HuH-7 (cell line): ENCODE data around the gene C3orf22.

Source experiments
- DNase-seq: peaks from one replicate; pipeline ENCODE4 v3.0.0; 2011; ENCODE audit warnings: low spot score

Gene C3orf22

DNA sequence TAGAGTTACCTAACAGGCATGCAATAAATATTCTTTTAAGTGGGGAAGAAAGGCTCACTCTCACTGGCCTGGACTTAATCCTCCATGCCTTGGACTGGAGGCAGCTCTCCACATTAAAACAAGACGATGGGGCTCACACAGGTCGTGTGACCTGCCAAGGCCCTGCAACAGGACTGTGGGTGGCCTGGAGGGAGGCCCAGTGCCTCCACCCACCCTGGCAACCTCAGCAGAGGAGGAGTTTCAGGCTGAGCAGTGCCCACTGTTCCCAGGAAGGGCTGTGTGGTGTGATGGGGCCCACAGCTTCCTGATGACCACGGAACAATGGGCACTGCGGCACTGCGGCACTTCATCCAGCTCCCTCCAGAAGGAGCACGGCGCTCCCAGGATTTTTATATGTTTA is 46.7 kb downstream of the C3orf22 start:
- DNase-seq: no peak

DNA sequence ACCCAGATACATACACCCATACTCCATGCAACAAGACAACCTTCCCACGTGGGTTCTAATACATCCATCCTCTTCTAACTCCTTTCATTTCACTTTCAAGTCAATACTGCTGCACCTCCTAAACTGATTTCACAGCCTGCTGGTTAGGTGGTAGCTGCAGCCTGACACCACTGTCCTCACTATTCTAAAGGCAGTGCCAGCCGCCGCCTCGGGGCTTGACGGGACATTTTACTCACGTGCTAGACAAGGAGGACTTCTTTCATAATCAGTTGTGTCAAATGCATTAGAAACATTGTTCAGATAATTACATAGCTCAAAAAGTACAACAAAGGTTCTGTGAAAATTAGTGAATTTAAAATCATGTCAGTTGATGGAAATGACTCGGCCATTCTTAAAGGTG is 47.4 kb downstream of the C3orf22 start:
- DNase-seq: no peak

DNA sequence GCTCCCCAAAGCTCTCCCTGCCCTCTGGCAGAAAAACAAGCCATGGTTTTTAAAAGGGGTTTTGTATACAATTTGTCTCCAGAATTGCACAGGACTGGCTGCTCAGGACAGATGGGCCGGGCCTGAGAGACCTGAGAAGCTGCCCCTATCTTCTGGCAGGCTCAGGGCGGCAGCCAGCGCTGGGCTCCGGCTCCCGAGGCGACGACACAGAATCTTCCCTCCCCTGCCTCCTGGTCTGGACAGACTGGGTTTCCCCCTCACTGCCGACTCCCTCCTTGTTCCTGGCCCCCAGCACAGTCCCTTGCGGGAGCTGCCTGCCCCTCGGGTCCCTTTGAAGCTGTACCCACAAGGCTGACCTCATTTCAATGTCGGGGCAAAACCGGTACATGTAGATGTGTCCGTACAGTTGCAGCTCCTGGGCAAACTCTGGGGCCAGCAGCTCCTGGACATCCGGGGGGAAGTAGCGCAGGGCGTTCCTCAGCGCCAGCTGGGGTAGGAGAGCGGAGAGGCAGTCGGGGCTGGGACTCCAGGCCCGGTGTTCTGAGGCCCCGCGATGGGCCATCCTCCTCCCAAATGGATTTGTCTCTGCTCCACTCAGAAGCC is 48.3 kb downstream of the C3orf22 start:
- DNase-seq: no peak

DNA sequence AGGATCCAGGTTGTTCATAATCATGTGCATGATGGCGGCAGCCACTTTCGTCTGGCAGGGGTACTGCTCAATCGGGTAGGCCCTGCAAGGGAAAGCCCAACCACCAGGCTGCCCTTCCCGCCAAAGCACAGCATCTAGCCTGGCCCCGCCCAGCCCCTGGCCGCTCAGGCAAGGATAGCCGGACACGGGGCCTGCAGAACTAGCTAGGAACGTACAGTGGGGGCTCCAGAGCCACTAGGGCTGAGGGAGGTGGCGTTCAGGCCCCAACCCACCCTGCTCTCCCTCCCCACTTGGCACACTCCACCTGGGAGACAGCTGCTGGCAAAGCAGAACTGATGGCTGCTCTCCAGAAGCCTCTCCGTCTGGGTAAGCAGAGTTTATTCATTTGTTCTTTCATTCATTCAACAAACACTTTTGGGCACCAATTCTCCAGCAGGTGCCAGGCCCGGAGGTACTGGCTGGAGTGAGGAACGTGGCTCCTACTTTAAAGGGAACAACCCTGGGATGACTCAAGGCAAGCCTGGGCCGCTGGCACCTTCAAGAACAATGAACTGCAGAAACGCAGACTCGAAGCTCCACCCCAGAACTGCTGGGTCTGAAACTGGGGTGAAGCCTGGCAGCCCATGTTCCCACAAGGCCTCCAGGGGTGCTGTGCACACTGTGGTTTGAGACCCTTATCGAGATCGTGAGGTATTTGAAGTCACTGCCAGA is 49.0 kb downstream of the C3orf22 start:
- DNase-seq: no peak

DNA sequence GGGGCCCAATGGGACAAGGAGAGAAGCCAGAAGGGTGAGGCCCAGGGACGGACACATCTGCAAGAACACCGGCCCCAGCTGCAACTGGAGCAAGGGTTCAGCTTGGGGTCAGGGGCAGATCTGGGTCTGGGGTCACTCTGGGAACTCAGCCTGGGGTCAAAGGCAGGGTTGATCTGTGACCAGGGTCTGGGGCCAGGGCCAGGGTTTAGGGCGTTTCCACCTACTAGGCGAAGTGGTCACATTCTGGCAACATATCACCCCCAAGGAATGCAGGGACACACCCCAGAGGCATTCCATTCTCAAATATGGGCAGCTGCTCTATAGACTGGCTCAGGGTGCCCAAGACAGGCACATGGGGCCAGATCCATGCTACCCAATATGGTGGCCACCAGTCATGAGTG is 50.2 kb downstream of the C3orf22 start:
- DNase-seq: no peak

DNA sequence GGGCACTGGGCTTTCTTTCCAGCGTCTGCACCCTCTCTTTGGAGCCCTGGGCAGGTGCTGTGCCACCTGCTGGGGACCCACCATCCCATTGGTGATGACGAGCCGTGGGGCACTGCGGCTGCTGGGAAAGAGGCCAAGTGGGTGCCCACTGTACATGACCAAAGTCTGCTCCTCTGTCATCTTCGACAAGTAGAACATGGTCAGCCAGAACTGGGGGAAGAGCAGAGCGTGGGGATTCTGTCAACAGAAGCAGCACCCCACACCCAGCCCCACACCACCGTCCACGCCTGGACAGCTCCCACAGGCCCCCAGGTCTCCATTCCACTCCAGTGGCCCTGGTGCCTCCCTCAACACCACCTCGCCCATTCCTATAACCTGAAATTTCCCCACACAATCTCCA is 50.8 kb downstream of the C3orf22 start:
- DNase-seq: no peak

DNA sequence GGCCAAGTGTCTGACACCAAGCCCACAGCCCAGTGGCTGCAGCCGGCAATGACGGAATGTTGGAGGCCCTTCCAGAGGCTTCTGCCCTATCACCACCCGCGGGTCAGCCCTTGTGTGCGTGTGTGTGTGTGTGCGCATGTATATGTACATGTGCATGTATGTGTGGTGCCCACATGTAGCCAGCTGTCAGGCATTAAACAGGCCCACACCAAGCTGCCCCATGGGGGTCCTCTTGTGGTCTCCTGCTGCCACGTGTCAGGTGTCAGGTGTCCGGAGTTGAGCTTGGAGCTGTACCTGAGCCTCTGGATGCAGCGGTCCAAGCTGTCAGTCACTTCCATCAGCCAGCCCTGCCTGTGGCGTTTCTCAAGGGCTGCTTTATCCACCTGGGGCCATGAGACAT is 55.0 kb downstream of the C3orf22 start:
- DNase-seq: no peak

DNA sequence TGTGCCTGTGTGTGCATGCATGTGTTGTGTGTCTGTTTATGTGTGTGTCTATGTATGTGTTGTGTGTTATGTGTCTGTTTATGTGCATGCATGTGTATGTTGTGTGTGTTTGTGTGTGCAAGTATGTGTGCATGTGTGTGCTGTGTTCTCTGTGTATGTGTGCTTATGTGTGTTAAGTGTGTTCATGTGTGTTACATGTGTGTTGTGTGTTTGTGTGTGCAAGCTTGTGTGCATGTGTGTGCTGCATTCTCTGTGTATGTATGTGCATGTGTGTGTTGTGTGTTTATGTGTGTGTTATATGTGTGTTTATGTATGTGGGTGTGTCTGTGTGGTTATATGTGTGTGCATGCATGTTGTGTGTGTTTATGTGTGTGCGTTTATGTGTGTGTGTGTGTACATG is 56.1 kb downstream of the C3orf22 start:
- no peak for DNase-seq

DNA sequence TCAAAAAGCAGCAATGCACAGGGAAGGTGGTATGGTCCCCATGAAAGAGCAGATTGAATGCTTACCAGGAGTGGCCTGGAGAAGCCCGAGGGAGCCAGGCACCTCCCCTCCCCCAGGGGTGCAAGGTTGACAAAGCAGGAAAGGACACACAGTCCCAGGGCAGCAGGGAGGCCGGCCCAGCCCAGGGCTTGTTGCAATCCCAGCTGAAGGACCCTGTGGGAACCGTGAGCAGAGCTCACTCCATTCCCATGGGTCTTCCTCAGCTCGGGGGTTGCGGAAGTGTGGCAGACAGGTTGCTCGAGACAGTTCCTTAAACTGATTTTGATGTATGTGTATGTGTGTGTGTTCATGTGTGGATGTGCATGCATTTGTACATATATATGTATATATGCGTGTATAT is 57.0 kb downstream of the C3orf22 start:
- no peak for DNase-seq

DNA sequence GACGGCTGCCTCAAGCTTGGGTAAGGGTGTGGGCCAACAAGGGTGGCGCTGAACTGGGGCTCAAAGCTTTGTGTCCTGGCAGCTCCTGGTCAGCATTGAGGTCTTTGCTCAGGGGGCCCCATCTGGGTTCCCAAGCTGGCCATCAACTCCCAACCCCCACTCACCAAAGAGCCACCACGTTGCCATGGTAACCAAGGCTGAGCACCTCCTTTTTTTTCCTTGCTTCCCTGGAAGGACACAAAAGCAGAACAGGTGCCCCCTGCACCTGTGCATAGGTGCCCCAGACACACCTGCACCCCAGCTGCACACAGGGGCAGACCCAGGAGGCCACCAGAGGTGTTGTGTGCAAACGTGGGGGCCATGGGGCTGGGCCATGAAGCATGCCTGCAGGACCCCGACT is 57.7 kb downstream of the C3orf22 start:
- DNase-seq: no peak

DNA sequence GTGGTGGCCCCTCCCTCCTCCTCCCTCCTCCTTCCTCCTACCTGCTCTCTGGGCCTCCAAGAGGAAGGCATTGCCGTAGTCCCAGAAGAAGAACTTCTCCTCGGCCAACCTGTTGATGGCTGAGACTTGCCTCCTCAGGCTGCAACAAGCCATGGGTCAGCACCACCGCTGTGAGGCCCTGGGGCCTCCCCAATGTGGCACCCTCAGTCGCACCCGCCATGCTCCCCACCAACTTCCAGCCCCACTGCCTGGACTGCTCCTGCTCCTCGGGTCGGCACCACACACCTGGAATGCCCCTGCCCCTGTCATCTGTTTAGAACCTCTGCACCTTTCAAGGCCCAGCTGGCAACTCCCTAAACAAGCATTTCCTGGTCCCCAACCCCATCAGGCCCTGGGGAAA is 58.7 kb downstream of the C3orf22 start:
- DNase-seq: no peak
